Skin of body (tissue), 2 donors: ENCODE data around the gene DHDDS. TPM values are rescaled to one million over a fixed set of nuclear protein-coding genes. Genes with fewer than 3 reads are reported as not detected.
"Not testable (repeated sequence)": the region's sequence is repeated elsewhere in the genome, so short reads cannot be mapped to it uniquely, and the experiment has no call there.

Source experiments
- DNase-seq: peaks from one replicate; lab custom pipeline; 2025; lab: John Stamatoyannopoulos, UW
- total RNA-seq: library from RNA; depleted of rRNA; stranded (reverse); fragments of >200 nt; gene quantifications from one replicate; pipeline ENCODE4 v1.2.3, GENCODE V29; 2014

Gene DHDDS
- total RNA-seq, 1 donor from 2014 or later, result 25.0 TPM

DNA sequence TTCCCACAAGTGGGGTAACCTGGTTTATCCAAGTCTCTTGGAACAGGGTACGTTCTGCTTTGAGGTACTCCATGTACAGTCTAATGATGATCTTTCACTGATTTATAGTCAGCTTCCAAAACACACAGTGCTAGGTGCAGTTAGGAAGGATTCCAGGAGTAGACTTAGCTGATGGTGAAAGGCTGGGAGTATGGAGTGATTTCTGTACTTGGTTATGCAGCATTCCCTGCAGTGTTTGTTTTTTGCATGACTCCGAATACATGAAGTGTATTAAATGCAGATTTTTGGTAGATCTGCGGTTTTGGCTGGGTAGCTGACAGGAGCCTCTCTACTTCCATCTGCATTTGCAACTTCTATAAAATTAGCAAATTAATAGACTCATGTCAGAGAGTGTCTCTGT lies 43.9 kb downstream of the DHDDS start:
- DNase-seq, result no peak

DNA sequence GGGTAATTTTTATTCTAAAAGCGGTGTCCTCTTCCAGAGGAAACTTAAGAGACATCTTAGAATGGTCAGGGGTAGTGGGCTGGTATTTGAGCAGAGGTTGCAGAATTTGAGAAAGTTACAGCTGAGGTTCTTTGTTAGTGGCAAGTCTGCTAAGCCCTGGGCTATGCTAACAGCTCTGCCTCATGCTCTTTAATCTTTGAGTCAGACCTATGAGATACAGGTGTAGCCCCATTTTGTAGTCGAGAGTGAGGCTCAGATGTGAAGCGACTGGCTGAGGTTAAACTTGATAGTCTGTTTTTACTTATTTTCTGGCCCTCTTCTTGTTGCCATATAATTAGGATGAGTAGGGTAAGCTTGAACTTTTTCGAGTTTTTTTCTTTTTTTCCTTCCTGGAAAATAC lies 44.8 kb downstream of the DHDDS start:
- DNase-seq, result no peak

DNA sequence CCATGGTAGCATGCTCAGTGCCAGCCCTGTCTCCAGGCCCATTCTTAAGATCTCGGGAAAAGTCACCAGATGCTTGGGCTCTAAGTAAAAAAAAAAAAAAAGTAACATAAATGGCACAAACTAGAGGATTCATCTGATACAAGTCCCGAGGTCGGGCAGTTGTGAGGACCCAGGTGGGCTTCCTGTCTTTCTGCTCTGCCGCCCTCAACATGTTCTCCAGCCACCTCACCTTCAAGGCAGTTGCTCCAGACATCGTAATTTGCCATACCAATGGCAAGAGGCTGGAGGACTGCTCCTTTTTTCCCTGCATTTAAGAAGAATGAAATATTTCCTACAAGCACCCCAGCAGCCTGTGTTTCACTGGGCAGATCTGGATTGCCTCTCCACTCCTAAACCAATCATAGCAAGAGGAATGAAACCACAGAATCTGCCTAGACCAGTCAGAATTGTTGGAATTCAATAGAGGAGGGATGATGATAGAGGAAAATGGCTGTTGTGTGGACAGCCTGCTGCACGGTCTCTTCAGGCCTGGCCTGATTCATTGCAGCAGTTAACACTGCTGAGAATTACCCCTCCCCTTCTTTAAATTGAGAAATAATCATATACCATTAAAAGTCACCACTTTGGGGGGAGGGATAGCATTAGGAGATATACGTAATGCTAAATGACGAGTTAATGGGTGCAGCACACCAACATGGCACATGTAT lies 45.5 kb downstream of the DHDDS start:
- no peak for DNase-seq

DNA sequence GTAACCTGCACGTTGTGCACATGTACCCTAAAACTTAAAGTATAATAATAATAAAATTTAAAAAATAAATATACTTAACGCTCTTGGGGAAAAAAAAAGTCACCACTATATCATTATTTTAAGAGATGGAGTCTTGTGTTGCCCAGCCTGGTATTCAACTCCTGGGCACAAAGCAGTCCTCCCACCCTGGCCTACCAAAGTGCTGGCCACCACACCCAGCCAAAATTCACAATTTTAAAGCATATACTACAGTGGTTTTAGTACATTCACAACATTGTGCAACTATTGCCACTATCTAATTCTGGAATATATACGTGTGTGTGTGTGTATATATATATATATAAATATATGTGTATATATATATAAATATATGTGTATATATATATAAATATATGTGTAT lies 46.0 kb downstream of the DHDDS start:
- DNase-seq, result no peak

DNA sequence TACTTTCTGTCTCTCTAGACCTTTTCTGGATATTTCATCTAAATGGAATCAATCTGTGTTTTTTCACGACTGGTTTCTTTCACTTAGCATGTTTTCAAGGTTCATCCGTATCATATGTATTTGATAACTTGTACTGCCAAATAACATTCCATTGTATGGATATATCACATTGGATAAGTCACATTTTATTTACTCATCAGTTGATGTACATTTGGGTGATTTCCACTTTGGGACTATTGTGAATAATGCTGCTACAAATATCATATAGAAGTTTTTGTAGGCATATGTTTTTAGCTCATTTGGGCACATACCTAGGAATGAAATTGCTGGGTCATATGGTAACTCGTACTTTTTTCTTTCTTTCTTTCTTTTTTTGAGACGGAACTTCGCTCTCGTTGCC lies 46.9 kb downstream of the DHDDS start:
- no peak for DNase-seq

DNA sequence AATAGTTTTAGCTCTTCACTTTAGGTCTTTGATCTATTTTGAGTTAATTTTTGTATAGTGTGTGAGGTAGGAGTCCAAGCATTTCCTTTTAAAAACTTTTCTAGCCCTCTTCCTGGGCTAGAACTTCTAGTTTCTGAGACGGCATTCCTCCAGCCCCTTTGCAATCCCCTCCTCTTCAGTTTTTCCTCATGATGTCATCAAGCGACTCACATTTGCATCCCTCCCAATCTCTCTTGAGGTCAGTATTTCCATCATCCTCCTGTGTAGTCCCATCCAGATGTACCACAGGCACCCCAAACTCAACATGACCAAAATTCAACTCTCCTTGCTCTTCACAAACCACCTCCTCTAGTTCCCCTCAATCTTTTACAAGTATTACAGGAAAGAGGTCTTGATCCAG lies 50.8 kb downstream of the DHDDS start:
- no peak for DNase-seq

DNA sequence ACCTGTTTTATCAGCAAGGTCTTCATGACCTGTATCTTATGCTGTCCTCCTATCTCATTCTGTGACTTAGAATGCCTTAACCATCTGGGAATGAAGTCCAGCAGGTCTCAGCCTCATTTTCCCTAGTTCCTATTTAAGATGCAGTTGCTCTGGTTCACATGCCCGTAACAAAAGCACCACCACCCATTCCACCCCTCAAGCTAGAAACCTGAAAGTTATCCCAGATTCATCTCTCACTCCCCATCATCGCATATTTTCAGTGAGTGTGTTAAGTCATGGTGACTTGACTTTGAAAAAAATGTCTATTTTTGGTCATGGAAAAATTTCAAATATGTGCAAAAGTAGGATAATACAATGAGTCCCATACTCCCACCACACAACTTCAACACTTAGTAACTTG lies 51.9 kb downstream of the DHDDS start:
- DNase-seq, result no peak

DNA sequence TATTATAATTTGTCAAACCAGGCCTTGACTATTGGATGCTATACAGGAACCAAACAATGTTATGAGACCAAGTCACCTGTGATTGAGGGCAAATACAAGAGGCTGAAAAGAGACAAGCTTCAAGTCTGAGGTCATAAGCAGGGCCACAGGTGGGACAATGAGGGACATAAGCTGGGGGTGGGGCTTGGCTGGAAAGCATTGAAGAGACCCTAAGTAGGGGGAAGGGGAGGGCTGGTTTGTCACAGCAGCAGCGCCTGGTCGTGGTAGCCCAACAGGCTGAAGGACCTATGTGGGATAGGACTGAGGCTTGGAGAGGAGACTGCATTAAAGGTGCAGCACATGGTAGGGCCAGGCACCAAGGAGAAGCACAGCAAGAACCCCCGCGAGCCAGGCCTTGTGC lies 58.0 kb downstream of the DHDDS start:
- no peak for DNase-seq

DNA sequence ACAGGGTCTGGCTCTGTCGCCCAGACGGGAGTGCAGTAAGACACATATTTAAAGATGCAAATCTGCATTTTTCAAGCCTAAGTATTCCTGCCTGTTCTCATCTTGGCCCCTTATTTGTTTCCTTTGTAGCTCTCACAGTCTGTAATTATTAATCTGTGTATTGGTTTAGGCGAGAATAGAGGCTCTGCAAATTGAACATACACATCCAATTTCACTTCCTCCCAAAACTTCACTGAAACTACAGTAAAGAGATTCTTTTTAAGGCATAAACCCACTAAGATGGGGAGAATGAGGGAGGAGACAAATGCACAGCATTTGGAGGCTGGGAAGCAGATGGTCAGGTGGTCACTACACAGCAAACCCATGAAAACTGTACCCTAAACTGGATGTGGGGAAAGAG lies 61.1 kb downstream of the DHDDS start:
- no peak for DNase-seq

DNA sequence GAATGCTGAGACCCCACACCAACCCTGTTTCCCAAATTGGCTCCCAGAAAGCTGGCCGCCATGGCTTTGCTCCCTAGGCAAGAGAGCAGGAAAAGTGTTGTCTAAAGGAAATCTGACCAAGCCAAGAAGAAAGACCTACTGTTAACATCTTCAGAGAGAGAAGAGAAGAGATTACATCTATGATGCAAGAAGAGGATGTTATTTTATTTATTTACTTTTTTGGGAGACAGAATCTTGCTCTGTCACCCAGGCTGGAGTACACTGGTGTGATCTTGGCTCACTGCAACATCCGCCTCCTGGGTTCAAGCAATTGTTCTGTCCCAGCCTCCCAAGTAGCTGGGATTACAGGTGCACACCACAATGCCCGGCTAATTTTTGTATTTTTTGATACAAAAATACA lies 61.8 kb downstream of the DHDDS start:
- DNase-seq, result no peak

DNA sequence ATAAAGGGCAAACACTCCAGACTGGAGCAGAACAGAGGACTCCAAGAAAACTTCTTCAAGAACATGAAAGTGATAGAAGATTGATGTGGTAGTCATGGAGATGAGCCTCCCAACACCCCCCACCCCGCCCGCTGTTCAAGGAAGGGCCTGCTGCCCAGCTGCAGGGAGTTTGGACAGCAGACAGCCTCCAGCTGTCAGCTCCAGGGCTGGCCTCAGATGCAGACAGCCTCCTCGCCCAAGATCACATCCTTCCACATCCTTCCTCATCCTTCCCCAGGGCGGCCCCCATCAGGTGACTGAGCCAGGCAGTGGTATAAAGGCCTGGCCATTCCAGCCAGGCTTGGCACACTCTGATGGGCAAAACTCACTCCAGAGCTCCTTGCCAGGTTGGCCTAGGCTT lies 64.7 kb downstream of the DHDDS start:
- no peak for DNase-seq

DNA sequence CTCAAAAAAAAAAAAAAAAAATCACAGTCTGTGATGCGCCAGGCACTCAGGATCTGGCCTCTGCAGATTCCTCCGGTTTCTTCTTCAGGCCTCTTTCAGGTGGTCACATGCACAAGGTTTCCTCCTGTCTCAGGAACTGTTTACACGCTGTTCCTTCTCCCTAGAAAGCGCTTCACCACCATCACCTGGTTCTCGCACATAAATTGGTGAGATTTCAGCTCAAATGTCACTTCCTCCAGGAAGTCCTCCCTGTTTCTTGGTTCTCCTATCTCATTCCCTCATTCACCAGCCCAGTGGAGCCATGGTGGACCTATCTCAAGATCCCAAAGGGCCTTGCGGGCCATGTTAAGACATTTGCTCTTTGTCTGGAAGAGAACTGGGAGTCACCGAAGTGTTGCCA lies 66.8 kb downstream of the DHDDS start:
- DNase-seq, result no peak

DNA sequence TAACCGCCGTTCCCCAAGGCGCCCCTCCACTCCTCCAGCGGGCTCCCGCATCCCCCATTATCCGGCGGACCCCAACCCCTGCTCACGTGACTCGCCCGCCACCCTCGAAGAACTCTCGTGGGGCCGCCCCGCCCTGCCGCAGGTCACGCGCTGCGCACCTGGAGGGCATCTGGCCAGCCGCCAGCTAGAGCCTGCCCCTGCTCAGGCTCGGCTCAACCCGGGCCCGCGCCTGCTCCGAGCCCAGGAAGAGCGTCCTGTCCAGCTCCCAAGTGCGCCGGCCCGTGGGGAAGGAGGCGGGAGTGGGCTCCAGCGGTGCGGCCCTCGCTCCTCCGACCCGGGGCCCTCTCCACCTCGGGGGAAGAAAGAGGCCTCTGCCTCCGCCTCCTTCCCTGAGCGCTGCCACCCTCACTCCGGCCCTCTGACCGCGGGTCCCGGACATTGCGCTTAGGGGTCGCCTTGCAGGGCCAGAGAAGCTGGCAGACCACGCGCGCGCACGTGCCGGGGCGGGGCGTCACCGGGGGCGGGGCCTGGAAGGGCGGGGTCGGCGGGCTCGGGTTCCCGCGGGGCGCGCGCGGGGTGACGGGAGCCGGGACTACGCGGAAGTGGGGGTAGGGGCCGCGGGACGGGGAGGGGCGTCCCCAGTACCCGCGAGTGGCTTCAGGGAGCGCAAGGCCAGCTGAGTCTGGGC lies 68.5 kb downstream of the DHDDS start:
- DNase-seq, result peak; percentile 79

DNA sequence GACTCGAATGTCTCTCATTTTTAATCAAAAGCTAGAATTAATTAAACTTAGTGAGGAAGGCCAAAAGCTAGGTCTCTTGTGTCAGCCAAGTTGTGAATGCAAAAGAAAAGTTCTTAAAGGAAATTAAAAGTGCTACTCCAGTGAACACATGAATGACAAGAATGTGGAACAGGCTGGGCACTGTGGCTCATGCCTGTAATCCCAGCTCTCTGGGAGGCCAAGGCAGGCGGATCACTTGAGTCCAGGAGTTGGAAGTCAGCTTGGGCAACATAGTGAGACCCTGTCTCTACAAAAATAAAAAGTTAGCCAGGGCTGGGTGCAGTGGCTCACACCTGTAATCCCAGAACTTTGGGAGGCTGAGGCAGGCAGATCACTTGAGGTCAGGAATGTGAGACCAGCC lies 78.6 kb downstream of the DHDDS start:
- not testable (repeated sequence) for DNase-seq

DNA sequence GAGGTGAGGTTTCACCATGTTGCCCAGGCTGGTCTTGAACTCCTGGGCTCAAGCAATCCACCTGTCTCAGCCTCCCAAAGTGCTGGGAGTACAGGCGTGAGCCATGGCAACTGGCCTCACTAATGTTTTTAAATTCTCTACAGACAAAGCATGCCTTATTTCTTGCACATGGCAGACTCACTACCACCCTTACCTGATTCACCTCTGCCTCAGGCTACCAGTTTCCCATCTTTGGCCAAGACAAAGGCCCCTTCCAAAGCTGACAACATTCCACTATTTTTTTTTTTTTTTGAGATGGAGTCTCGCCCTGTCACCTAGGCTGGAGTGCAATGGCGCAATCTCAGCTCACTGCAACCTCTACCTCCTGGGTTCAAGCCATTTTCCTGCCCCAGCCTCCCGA lies 83.7 kb downstream of the DHDDS start:
- not testable (repeated sequence) for DNase-seq

DNA sequence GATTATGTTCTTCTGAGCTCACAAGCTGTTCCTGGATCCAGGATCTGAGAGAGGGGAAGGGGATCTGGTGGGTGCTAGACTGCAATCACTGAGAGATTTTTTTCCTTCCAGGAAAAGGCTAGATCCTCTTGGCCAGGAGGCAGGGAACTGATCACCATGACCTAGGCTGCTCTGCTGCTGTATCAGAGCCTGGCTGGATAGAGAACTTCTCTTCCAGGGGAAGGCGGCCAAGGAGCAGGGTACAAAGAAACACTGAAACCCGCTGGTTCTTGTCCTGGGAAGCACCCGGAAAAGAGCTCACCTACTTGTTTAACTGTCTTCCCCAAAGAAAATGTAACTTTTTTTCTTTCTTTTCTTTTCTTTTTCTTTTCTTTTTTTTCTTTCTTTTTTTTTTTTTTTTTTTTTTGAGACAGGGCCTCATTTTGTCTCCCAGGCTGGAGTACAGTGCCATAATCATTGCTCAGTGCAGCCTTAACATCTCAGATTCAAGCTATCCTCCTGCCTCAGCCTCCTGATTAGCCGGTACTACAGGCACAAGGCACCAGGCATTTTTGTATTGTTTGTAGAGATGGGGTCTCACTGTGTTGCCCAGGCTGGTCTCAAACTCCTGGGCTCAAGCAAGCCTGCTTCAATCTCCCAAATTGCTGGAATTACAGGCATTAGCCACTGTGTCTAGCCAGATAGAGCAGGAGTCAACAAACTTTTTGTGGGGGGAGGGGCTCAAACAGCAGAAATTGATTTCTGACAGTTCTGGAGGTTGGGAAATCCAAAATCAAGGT lies 85.1 kb downstream of the DHDDS start:
- DNase-seq, result no peak

DNA sequence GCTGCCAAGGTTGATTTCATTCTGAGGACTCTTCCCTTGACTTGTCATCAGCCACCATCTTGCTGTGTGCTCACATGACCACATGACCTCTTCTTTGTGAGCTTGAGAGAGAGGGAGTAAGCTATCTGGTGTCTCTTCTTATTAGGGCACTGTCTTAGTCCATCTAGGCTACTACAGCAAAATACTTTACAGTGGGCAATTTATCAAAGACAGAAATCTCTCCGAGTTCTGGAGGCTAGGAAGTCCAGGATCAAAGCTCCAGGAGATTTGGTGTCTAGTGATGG lies 85.6 kb downstream of the DHDDS start:
- DNase-seq, result no peak

DNA sequence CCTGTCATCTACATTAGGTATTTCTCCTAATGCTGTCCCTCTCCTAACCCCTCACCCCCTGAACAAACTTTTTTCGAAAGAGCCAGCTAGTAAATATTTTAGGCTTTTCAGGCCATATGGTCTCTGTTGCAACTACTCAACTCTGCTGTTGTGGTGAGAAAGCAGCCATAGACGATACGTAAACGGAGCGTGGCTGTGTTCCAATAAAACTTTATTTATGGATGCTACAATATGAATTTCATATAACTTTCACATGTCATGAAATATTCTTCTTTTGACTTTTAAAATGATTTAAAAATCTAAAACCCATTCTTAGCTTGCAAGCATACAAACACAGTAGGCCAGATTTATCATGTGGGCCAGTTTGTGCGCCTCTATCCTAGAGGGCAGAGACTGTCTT lies 86.2 kb downstream of the DHDDS start:
- DNase-seq, result no peak

DNA sequence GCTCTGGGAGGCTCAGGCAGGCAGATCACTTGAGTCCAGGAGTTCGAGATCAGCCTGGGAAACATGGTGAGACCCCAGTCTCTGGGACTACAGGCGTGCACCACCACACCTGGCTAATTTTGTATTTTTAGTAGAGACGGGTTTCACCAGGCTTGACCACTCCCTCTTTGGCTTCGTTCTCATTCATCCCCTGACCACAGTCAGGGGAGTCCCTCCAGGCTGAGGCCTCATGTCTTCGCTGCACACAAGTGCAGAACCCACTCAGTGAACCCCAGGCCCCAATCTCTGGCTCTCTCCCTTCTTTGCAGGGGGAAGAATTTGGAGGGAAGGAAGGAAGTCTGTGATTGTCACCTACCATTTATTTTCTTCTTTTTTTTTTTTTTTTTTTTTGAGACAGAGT lies 88.2 kb downstream of the DHDDS start:
- DNase-seq, result no peak
